ENCODE measurements around the gene SLC6A15. TPM values are rescaled to one million over a fixed set of nuclear protein-coding genes. Genes with fewer than 3 reads are reported as not detected.

Gene SLC6A15
- total RNA-seq, 1 experiment from 2014 or later, result 0.07 TPM

DNA sequence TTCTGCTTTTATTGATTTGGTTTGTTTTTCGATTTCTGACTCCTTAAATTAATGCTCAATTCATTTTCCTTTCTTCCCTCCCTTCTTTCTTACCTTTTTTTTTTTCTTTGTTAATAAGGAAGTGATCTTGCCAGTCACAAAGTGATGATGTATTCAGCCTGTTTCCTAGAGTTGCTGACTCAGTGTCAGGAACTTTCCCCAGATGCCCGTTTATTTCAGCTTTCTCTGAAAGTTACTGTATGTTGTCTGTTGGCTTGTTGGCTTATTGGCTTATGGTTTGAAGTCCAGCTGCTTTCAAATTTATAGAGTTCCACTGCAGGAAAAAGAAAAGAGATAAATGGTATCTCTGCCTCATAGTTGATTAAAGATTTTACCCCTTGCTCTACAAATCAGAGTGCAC, 12.4 kb upstream of the SLC6A15 start:
- ATAC-seq (no peak), DNase-seq (ENCODE audit: low read depth, low spot score) (no peak)
- RAD21 ChIA-PET (ENCODE audit: low non-redundant PET in 1 of 2, low total read pairs in 2 of 2, uncharacterized antibody in 2 of 2, unreplicated experiment in 2 of 2), result no interaction called here
- Histone ChIP-seq H2AFZ (ENCODE audit: low read depth, low read length, poor library complexity, severe bottlenecking) (no peak overlapping the region), H3K27ac (ENCODE audit: low read depth, low read length) (no peak overlapping the region), H3K9me2 (ENCODE audit: insufficient read depth) (no peaks in the 10 kb centered on the region), H3K79me2 (ENCODE audit: insufficient read depth, low read length) (no peaks in the 10 kb centered on the region), H4K20me1 (ENCODE audit: insufficient read depth) (no peaks in the 10 kb centered on the region), H3K27me3 (ENCODE audit: insufficient read depth, low read length) (no peaks in the 10 kb centered on the region), H3K4me2 (ENCODE audit: low read length) (no peak overlapping the region), H3K4me3 (replicated peaks in 1 of 2; ENCODE audit: low read depth in 1 of 2, low read length in 2 of 2) (no peak overlapping the region), H3K9ac (ENCODE audit: low read length) (no peak overlapping the region), H3K36me3 (ENCODE audit: control insufficient read depth in 1 of 2, insufficient read depth in 2 of 2, low read length in 2 of 2) (no peaks in the 10 kb centered on the region), H3K9me3 (ENCODE audit: control insufficient read depth in 1 of 2, insufficient read depth in 1 of 2, low read depth in 1 of 2, low read length in 2 of 2) (no peaks in the 10 kb centered on the region), H3K4me1 (ENCODE audit: control insufficient read depth in 1 of 2, insufficient read depth in 2 of 2, low read length in 2 of 2) (no peaks in the 10 kb centered on the region)
- intact Hi-C loops (cut with micrococcal nuclease), result no loop called here
- no TSS peak for BruUV-seq (replicated peaks)
- TF ChIP-seq, protein P1, sequence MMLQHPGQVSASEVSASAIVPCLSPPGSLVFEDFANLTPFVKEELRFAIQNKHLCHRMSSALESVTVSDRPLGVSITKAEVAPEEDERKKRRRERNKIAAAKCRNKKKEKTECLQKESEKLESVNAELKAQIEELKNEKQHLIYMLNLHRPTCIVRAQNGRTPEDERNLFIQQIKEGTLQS (IDR thresholded peaks at IDR 0.05), result no peak
- TF ChIP-seq YY1 (IDR thresholded peaks at IDR 0.05; ENCODE audit: extremely low read depth, insufficient replicate concordance, low read depth, low read length) (no peak), EZH2 (IDR thresholded peaks at IDR 0.05) (no peak), EGR1 (IDR thresholded peaks at IDR 0.05; ENCODE audit: low read depth) (no peak), CEBPB (IDR thresholded peaks at IDR 0.05; ENCODE audit: low read depth) (no peak), SIN3A (IDR thresholded peaks at IDR 0.05; ENCODE audit: low read depth) (no peak), SP1 (IDR thresholded peaks at IDR 0.05; ENCODE audit: low read depth) (no peak), RAD21 (IDR thresholded peaks at IDR 0.05; ENCODE audit: low read depth) (no peak), ELF1 (IDR thresholded peaks at IDR 0.05; ENCODE audit: borderline replicate concordance, low read depth) (no peak)
- TF ChIP-seq, protein P2, sequence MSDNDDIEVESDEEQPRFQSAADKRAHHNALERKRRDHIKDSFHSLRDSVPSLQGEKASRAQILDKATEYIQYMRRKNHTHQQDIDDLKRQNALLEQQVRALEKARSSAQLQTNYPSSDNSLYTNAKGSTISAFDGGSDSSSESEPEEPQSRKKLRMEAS (IDR thresholded peaks at IDR 0.05), result no peak
- TF ChIP-seq, protein P3, sequence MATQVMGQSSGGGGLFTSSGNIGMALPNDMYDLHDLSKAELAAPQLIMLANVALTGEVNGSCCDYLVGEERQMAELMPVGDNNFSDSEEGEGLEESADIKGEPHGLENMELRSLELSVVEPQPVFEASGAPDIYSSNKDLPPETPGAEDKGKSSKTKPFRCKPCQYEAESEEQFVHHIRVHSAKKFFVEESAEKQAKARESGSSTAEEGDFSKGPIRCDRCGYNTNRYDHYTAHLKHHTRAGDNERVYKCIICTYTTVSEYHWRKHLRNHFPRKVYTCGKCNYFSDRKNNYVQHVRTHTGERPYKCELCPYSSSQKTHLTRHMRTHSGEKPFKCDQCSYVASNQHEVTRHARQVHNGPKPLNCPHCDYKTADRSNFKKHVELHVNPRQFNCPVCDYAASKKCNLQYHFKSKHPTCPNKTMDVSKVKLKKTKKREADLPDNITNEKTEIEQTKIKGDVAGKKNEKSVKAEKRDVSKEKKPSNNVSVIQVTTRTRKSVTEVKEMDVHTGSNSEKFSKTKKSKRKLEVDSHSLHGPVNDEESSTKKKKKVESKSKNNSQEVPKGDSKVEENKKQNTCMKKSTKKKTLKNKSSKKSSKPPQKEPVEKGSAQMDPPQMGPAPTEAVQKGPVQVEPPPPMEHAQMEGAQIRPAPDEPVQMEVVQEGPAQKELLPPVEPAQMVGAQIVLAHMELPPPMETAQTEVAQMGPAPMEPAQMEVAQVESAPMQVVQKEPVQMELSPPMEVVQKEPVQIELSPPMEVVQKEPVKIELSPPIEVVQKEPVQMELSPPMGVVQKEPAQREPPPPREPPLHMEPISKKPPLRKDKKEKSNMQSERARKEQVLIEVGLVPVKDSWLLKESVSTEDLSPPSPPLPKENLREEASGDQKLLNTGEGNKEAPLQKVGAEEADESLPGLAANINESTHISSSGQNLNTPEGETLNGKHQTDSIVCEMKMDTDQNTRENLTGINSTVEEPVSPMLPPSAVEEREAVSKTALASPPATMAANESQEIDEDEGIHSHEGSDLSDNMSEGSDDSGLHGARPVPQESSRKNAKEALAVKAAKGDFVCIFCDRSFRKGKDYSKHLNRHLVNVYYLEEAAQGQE (IDR thresholded peaks at IDR 0.05; ENCODE audit: low read depth), result no peak
- TF ChIP-seq, protein P4, sequence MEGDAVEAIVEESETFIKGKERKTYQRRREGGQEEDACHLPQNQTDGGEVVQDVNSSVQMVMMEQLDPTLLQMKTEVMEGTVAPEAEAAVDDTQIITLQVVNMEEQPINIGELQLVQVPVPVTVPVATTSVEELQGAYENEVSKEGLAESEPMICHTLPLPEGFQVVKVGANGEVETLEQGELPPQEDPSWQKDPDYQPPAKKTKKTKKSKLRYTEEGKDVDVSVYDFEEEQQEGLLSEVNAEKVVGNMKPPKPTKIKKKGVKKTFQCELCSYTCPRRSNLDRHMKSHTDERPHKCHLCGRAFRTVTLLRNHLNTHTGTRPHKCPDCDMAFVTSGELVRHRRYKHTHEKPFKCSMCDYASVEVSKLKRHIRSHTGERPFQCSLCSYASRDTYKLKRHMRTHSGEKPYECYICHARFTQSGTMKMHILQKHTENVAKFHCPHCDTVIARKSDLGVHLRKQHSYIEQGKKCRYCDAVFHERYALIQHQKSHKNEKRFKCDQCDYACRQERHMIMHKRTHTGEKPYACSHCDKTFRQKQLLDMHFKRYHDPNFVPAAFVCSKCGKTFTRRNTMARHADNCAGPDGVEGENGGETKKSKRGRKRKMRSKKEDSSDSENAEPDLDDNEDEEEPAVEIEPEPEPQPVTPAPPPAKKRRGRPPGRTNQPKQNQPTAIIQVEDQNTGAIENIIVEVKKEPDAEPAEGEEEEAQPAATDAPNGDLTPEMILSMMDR (IDR thresholded peaks at IDR 0.05 in 2 of 3, conservative IDR thresholded peaks at IDR 0.05 in 1 of 3; ENCODE audit: borderline replicate concordance in 1 of 3, insufficient read depth in 1 of 3, low read depth in 2 of 3, low read length in 2 of 3), result no peak
- POLR2A ChIA-PET, result no interaction called here
- CTCF ChIA-PET, result no interaction called here

Data from HCT116 (cell line).